Adrenal gland (tissue), 5 donors: ENCODE data around the gene THADA.

ENCODE experiments used
- CTCF ChIP-seq, 6 experiments: fragments of 450-650 bp in 4 of 6; fragments of 200-600 bp in 2 of 6; sonication (generic) in 1 of 6; IDR thresholded peaks; 1 replicate in 5 of 6; 2 replicates in 1 of 6; pipeline versions ENCODE4 v1.5.1 to v1.8.0; 2016 to 2021; ENCODE audit warnings: antibody characterized with exemption in 6 of 6, mild to moderate bottlenecking in 2 of 6, moderate library complexity in 1 of 6
- POLR2A ChIP-seq, 2 donors: fragments of 450-650 bp; IDR thresholded peaks; one replicate each; pipeline ENCODE4 v1.6.1; 2017; ENCODE audit warnings: antibody characterized with exemption in 2 of 2, mild to moderate bottlenecking in 2 of 2, moderate library complexity in 1 of 2
- donor health status: DM: no; HTN: no; CAD: no.

- TF ChIP-seq CTCF (IDR thresholded peaks at IDR 0.05) (no peak), POLR2A (IDR thresholded peaks at IDR 0.05) (no peak)
Observed at GRCh38 chr2:43426305-43427031, 169.4 kb downstream of the THADA start.
